H1 (cell line): ENCODE results near the gene PCF11. TPM values are rescaled to one million over a fixed set of nuclear protein-coding genes. Genes with fewer than 3 reads are reported as not detected.

Experiments used
- GTF2F1 ChIP-seq: IDR thresholded peaks from 2 replicates; pipeline ENCODE4 v1.6.1; 2012; ENCODE audit warnings: low read depth, low read length, improper control_type of control experiment, borderline replicate concordance
- polyA plus RNA-seq, 7 experiments: library from polyadenylated mRNA; depleted of rRNA in 3 of 7; stranded (reverse) in 5 of 7; unstranded in 2 of 7; fragments of >200 nt in 5 of 7; fragments of 200-250 nt in 2 of 7; gene quantifications; 1 replicate in 5 of 7; 2 replicates in 1 of 7; 4 replicates in 1 of 7; pipeline versions ENCODE4 v1.2.1 to v1.2.3, GENCODE V29; 2011 to 2013; ENCODE audit warnings: missing spikeins in 2 of 7, mixed read lengths in 2 of 7
- total RNA-seq: library from RNA; stranded (reverse); fragmentation: NEBNext Ultra II Directional; extraction: Animal tissue kit (Norgen Biotek cat#: 25700); gene quantifications from 2 replicates; pipeline ENCODE4 v1.2.1, GENCODE V29; 2021
- TF ChIP-seq, protein P1 (sequence below): IDR thresholded peaks from 2 replicates; pipeline ENCODE4 v1.6.1; 2012; ENCODE audit warnings: inconsistent platforms

Gene PCF11
- total and polyA plus RNA-seq, 2 of the 8 experiments (the other 6 are each of a cell fraction or from before 2014, with no cell fraction given): 25.1 to 47.7 TPM

DNA sequence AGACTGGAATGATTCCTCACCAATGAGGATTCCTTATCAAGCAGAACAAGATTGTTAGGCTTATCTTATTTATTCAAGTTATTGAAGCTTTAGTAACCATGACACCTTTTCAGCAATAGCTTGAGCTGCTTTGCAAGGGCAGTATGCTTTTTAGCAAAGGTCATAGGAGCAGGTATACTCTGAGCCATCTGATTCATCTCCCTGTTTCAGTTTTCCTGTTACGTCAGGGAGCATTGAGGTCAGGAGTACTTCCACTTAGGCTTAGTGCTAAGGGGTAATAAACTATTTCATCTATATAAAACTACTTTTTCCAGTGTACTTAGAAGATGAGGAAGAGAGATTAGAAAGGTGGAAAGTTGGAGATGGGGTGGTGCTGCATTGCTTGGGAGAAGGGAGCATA, 18.9 kb downstream of the PCF11 start (continued):
- TF ChIP-seq, protein P1, sequence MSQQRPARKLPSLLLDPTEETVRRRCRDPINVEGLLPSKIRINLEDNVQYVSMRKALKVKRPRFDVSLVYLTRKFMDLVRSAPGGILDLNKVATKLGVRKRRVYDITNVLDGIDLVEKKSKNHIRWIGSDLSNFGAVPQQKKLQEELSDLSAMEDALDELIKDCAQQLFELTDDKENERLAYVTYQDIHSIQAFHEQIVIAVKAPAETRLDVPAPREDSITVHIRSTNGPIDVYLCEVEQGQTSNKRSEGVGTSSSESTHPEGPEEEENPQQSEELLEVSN: no peak
- TF ChIP-seq GTF2F1: no peak
